ENCODE measurements around the gene LRG1. TPM values are rescaled to one million over a fixed set of nuclear protein-coding genes. Genes with fewer than 3 reads are reported as not detected.

The LRG1 gene
- total RNA-seq, 1 experiment from 2014 or later: 0.81 TPM

- DNase-seq (ENCODE audit: low spot score) (no peak), ATAC-seq (no peak)
- Mint-ChIP-seq H3K27me3 (ENCODE audit: low read depth) (peaks cover 85% of the 10 kb centered on the region), H3K36me3 (no peaks in the 10 kb centered on the region), H3K9me3 (no peaks in the 10 kb centered on the region), H3K4me1 (no peaks in the 10 kb centered on the region), H3K4me3 (no peak overlapping the region), H3K27ac (no peak overlapping the region)
- POLR2A ChIA-PET: no interaction called here
- CTCF ChIA-PET: interaction anchor here (5.4 kb wide), 1 partner anchor 12 kb away, joined by 63 read pairs; no protein-coding TSS in a partner anchor
- TF ChIP-seq IRF2 (CRISPR knock-in tag; IDR thresholded peaks at IDR 0.05; ENCODE audit: borderline replicate concordance, low read depth): no peak
- no peak for TF ChIP-seq ZNF396 (CRISPR knock-in tag; IDR thresholded peaks at IDR 0.05; ENCODE audit: borderline replicate concordance)
- no peak for TF ChIP-seq USF1 (CRISPR knock-in tag; IDR thresholded peaks at IDR 0.05)
- TF ChIP-seq TEAD1 (CRISPR knock-in tag; IDR thresholded peaks at IDR 0.05): no peak
- TF ChIP-seq KAT7 (CRISPR knock-in tag; IDR thresholded peaks at IDR 0.05; ENCODE audit: borderline replicate concordance): no peak
- TF ChIP-seq NFE2L1 (CRISPR knock-in tag; IDR thresholded peaks at IDR 0.05): no peak
Measured at GRCh38 chr19:4513248-4513647, 26.6 kb downstream of the LRG1 start.

GRCh38 chr19:4512070-4512469, 27.8 kb downstream of the LRG1 start:
- DNase-seq (ENCODE audit: low spot score) (no peak), ATAC-seq (no peak)
- Mint-ChIP-seq H3K4me3 (no peak overlapping the region), H3K27ac (no peak overlapping the region), H3K27me3 (ENCODE audit: low read depth) (peaks cover 88% of the 10 kb centered on the region), H3K4me1 (no peaks in the 10 kb centered on the region), H3K36me3 (no peaks in the 10 kb centered on the region), H3K9me3 (no peaks in the 10 kb centered on the region)
- TF ChIP-seq ZBTB21 (CRISPR knock-in tag; IDR thresholded peaks at IDR 0.05; ENCODE audit: borderline replicate concordance) (no peak), JAZF1 (CRISPR knock-in tag; IDR thresholded peaks at IDR 0.05) (no peak), SP1 (CRISPR knock-in tag; conservative IDR thresholded peaks at IDR 0.05) (no peak), ARID4B (CRISPR knock-in tag; IDR thresholded peaks at IDR 0.05; ENCODE audit: borderline replicate concordance) (no peak), STAT6 (CRISPR knock-in tag; conservative IDR thresholded peaks at IDR 0.05; ENCODE audit: low read depth) (no peak), PREB (CRISPR knock-in tag; IDR thresholded peaks at IDR 0.05; ENCODE audit: borderline replicate concordance) (no peak)
- POLR2A ChIA-PET: no interaction called here
- CTCF ChIA-PET: no interaction called here

- CTCF ChIA-PET: no interaction called here
- TF ChIP-seq USF2 (CRISPR knock-in tag; IDR thresholded peaks at IDR 0.05): no peak
- TF ChIP-seq USF1 (CRISPR knock-in tag; IDR thresholded peaks at IDR 0.05): no peak
- no peak for TF ChIP-seq ELF4 (CRISPR knock-in tag; IDR thresholded peaks at IDR 0.05; ENCODE audit: low read depth)
- no peak for TF ChIP-seq E2F1 (CRISPR knock-in tag; IDR thresholded peaks at IDR 0.05)
- TF ChIP-seq CREM (CRISPR knock-in tag; IDR thresholded peaks at IDR 0.05): no peak
- TF ChIP-seq SMAD3 (CRISPR knock-in tag; IDR thresholded peaks at IDR 0.05; ENCODE audit: borderline replicate concordance): no peak
- no peak for TF ChIP-seq ETV6 (CRISPR knock-in tag; IDR thresholded peaks at IDR 0.05)
Measured at GRCh38 chr19:4511300-4512054, 28.4 kb downstream of the LRG1 start.

More at GRCh38 chr19:4511300-4512054, 28.4 kb downstream of the LRG1 start:
- Mint-ChIP-seq H3K9me3 (no peaks in the 10 kb centered on the region), H3K4me3 (no peak overlapping the region), H3K4me1 (no peaks in the 10 kb centered on the region), H3K27me3 (ENCODE audit: low read depth) (peaks cover 90% of the 10 kb centered on the region), H3K36me3 (no peaks in the 10 kb centered on the region), H3K27ac (no peak overlapping the region)
- DNase-seq (ENCODE audit: low spot score): no peak
- no peak for ATAC-seq
- POLR2A ChIA-PET: no interaction called here

Data from WTC11 (cell line).